ENCODE data around the gene TMEM164.

Gene TMEM164

GRCh38 chrX:110037178-110037577, 34.3 kb downstream of the TMEM164 start:
- DNase-seq (ENCODE audit: low read depth): no peak

GRCh38 chrX:110038900-110039299, 36.0 kb downstream of the TMEM164 start:
- no peak for DNase-seq (ENCODE audit: low read depth)

- no peak for DNase-seq (ENCODE audit: low read depth)
These were observed 39.1 kb downstream of the TMEM164 start for GRCh38 chrX:110041980-110042379.

GRCh38 chrX:110042496-110042895, 39.6 kb downstream of the TMEM164 start:
- no peak for DNase-seq (ENCODE audit: low read depth)

- DNase-seq (ENCODE audit: low read depth): no peak
These were observed 40.6 kb downstream of the TMEM164 start for GRCh38 chrX:110043506-110043905.

GRCh38 chrX:110044346-110045249, 41.7 kb downstream of the TMEM164 start:
- no peak for DNase-seq (ENCODE audit: low read depth)

GRCh38 chrX:110045421-110045820, 42.5 kb downstream of the TMEM164 start:
- DNase-seq (ENCODE audit: low read depth): no peak

- DNase-seq (ENCODE audit: low read depth): no peak
These were observed 43.1 kb downstream of the TMEM164 start for GRCh38 chrX:110046001-110046400.

GRCh38 chrX:110046971-110047370, 44.1 kb downstream of the TMEM164 start:
- DNase-seq (ENCODE audit: low read depth): no peak

GRCh38 chrX:110049096-110049495, 46.2 kb downstream of the TMEM164 start:
- DNase-seq (ENCODE audit: low read depth): no peak

- DNase-seq (ENCODE audit: low read depth): no peak
These were observed 47.5 kb downstream of the TMEM164 start for GRCh38 chrX:110050386-110050785.

- DNase-seq (ENCODE audit: low read depth): no peak
These were observed 48.0 kb downstream of the TMEM164 start for GRCh38 chrX:110050901-110051300.

GRCh38 chrX:110051559-110051958, 48.6 kb downstream of the TMEM164 start:
- DNase-seq (ENCODE audit: low read depth): no peak

GRCh38 chrX:110052303-110052702, 49.4 kb downstream of the TMEM164 start:
- no peak for DNase-seq (ENCODE audit: low read depth)

GRCh38 chrX:110053453-110053852, 50.5 kb downstream of the TMEM164 start:
- no peak for DNase-seq (ENCODE audit: low read depth)

GRCh38 chrX:110055616-110056015, 52.7 kb downstream of the TMEM164 start:
- no peak for DNase-seq (ENCODE audit: low read depth)

GRCh38 chrX:110056419-110056818, 53.5 kb downstream of the TMEM164 start:
- DNase-seq (ENCODE audit: low read depth): no peak

GRCh38 chrX:110059410-110059809, 56.5 kb downstream of the TMEM164 start:
- DNase-seq (ENCODE audit: low read depth): no peak

- DNase-seq (ENCODE audit: low read depth): no peak
These were observed 57.4 kb downstream of the TMEM164 start for GRCh38 chrX:110060317-110060716.

GRCh38 chrX:110060846-110061537, 58.1 kb downstream of the TMEM164 start:
- no peak for DNase-seq (ENCODE audit: low read depth)

- no peak for DNase-seq (ENCODE audit: low read depth)
These were observed 60.0 kb downstream of the TMEM164 start for GRCh38 chrX:110062919-110063318.

GRCh38 chrX:110066488-110067225, 63.7 kb downstream of the TMEM164 start:
- no peak for DNase-seq (ENCODE audit: low read depth)

- DNase-seq (ENCODE audit: low read depth): no peak
These were observed 68.1 kb downstream of the TMEM164 start for GRCh38 chrX:110070970-110071369.
